ENCODE data around the gene TLE6. TPM values are rescaled to one million over a fixed set of nuclear protein-coding genes. Genes with fewer than 3 reads are reported as not detected.
A peak's percentile ranks its signal among the peaks of the same experiment; 100 is the strongest.

The TLE6 gene
- total and polyA plus RNA-seq, 2 donors (not counting 3 experiments of a cell fraction or from before 2014, with no cell fraction given): 1.6 to 1.9 TPM

DNA sequence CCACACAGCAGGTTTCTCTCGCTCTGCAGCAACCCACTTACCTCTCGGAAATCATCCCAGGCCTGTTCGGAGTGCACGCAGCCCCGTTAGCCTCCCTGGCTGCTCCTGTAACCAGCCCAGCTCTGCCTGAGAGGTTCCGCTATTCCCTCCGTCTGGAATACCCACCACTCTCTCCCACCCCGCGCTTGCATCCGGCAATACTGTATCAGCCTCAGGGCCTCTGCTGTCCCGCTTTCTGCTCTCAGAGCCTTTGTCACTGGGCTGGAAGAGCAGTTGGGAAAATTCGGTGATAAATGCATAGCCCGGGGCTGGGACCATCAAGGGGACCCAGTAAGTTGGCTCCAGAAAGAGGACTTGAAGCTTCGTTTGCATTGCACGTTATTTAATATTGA is 759 bp upstream of the TLE6 start:
- dilution Hi-C loops (cut with MboI; ENCODE audit: extremely low pct_ligation_motif_present, low sequenced_read_pairs): no loop called here

More for the DNA sequence above, 759 bp upstream of the TLE6 start:
- Histone ChIP-seq H3K27ac (ENCODE audit: insufficient read depth, low read depth, low read length) (peak overlapping the region; percentile 40), H3K9me3 (replicated peaks; ENCODE audit: control insufficient read depth, insufficient read depth, low read length) (no peaks in the 10 kb centered on the region), H3K36me3 (ENCODE audit: control insufficient read depth in 2 of 2, extremely low read depth in 1 of 2, insufficient read depth in 2 of 2, low read length in 2 of 2) (no peaks in the 10 kb centered on the region), H3K9ac (replicated peaks; ENCODE audit: extremely low read depth, insufficient read depth, low read length) (peak overlapping the region; percentile 27), H3K9me1 (replicated peaks; ENCODE audit: control insufficient read depth, extremely low read depth, insufficient read depth, low read length) (no peaks in the 10 kb centered on the region), H3K79me2 (ENCODE audit: control insufficient read depth, insufficient read depth, low read length) (no peaks in the 10 kb centered on the region), H3K4me2 (ENCODE audit: insufficient read depth, low read length) (peak overlapping the region; percentile 79), H3K4me3 (replicated peaks in 1 of 3; ENCODE audit: insufficient read depth in 1 of 3, low read depth in 1 of 3, low read length in 3 of 3) (peak overlapping the region; percentile 15 to 47 (median 33)), H4K20me1 (replicated peaks; ENCODE audit: control insufficient read depth, extremely low read depth, insufficient read depth, low read length) (no peaks in the 10 kb centered on the region), H3K27me3 (ENCODE audit: control insufficient read depth in 2 of 2, insufficient read depth in 2 of 2, low read length in 2 of 2) (no peaks in the 10 kb centered on the region), H2AFZ (ENCODE audit: low read depth, low read length) (peak overlapping the region; percentile 48), H3K4me1 (ENCODE audit: control insufficient read depth, extremely low read depth, insufficient read depth, low read length) (peaks cover 22% of the 10 kb centered on the region)
- TF ChIP-seq GATA2 (IDR thresholded peaks at IDR 0.05; ENCODE audit: insufficient read depth, insufficient read length, low read depth, low read length): no peak
- TF ChIP-seq CTCF (IDR thresholded peaks at IDR 0.05; ENCODE audit: extremely low read depth in 1 of 2, insufficient read depth in 1 of 2, low read depth in 1 of 2, low read length in 2 of 2): no peak
- DNase-seq (ENCODE audit: low read depth, low spot score) (no peak), FAIRE-seq (peak; percentile 59)
- CTCF ChIA-PET: interaction anchor here (1.0 to 4.0 kb wide), 4 partner anchors 14 to 150 kb away, joined by 3 to 22 read pairs (median 4); no protein-coding TSS in a partner anchor
- intact Hi-C loops (cut with micrococcal nuclease): loop anchor here (2.0 kb wide), 1 partner anchor 58 kb away; no protein-coding TSS in a partner anchor
- POLR2A ChIA-PET: interaction anchor here (0.6 kb wide), 1 partner anchor 1521 kb away, joined by 4 read pairs; no protein-coding TSS in a partner anchor
- BruUV-seq (replicated peaks): no TSS peak

Measured in endothelial cell of umbilical vein (primary cell).